ENCODE results near the gene KCNMB3. TPM values are rescaled to one million over a fixed set of nuclear protein-coding genes. Genes with fewer than 3 reads are reported as not detected.
A peak's percentile ranks its signal among the peaks of the same experiment; 100 is the strongest.

KCNMB3 gene
- total RNA-seq, 1 donor from 2014 or later, result 3.8 TPM

GRCh38 chr3:179272385-179272784 is 21.5 kb upstream of the KCNMB3 start:
- peaks cover 19% of the 10 kb centered on the region for H3K4me1 Mint-ChIP-seq (ENCODE audit: unreplicated experiment)
- no peak for TF ChIP-seq CTCF (IDR thresholded peaks at IDR 0.05; ENCODE audit: unreplicated experiment)
- no peak overlapping the region for H3K27ac Mint-ChIP-seq (ENCODE audit: unreplicated experiment)
- H3K9me3 Mint-ChIP-seq (ENCODE audit: unreplicated experiment), result no peaks in the 10 kb centered on the region
- DNase-seq (ENCODE audit: low spot score), result peak; percentile 6
- H3K36me3 Mint-ChIP-seq (ENCODE audit: low read depth, unreplicated experiment), result no peaks in the 10 kb centered on the region
- peaks cover 2% of the 10 kb centered on the region for H3K27me3 Mint-ChIP-seq (ENCODE audit: unreplicated experiment)
- H3K4me3 Mint-ChIP-seq (ENCODE audit: unreplicated experiment), result no peak overlapping the region

- DNase-seq (ENCODE audit: low spot score), result no peak
- no peak for TF ChIP-seq CTCF (IDR thresholded peaks at IDR 0.05; ENCODE audit: unreplicated experiment)
- no peaks in the 10 kb centered on the region for H3K9me3 Mint-ChIP-seq (ENCODE audit: unreplicated experiment)
- H3K27ac Mint-ChIP-seq (ENCODE audit: unreplicated experiment), result no peak overlapping the region
- H3K36me3 Mint-ChIP-seq (ENCODE audit: low read depth, unreplicated experiment), result no peaks in the 10 kb centered on the region
- H3K4me1 Mint-ChIP-seq (ENCODE audit: unreplicated experiment), result peaks cover 37% of the 10 kb centered on the region
- no peaks in the 10 kb centered on the region for H3K27me3 Mint-ChIP-seq (ENCODE audit: unreplicated experiment)
- H3K4me3 Mint-ChIP-seq (ENCODE audit: unreplicated experiment), result no peak overlapping the region
Measured at GRCh38 chr3:179269152-179269707, 18.3 kb upstream of the KCNMB3 start.

- no peaks in the 10 kb centered on the region for H3K27me3 Mint-ChIP-seq (ENCODE audit: unreplicated experiment)
- peaks cover 37% of the 10 kb centered on the region for H3K4me1 Mint-ChIP-seq (ENCODE audit: unreplicated experiment)
Measured at GRCh38 chr3:179268400-179269051, 17.6 kb upstream of the KCNMB3 start.

GRCh38 chr3:179266701-179267211 is 15.8 kb upstream of the KCNMB3 start:
- Mint-ChIP-seq H3K9me3 (ENCODE audit: unreplicated experiment) (no peaks in the 10 kb centered on the region), H3K27me3 (ENCODE audit: unreplicated experiment) (no peaks in the 10 kb centered on the region), H3K36me3 (ENCODE audit: low read depth, unreplicated experiment) (no peaks in the 10 kb centered on the region), H3K4me3 (ENCODE audit: unreplicated experiment) (peak overlapping the region; percentile 51), H3K27ac (ENCODE audit: unreplicated experiment) (peak overlapping the region; percentile 68), H3K4me1 (ENCODE audit: unreplicated experiment) (peaks cover 37% of the 10 kb centered on the region)
- no peak for TF ChIP-seq CTCF (IDR thresholded peaks at IDR 0.05; ENCODE audit: unreplicated experiment)
- peak; percentile 32 for DNase-seq (ENCODE audit: low spot score)

More at GRCh38 chr3:179268400-179269051, 17.6 kb upstream of the KCNMB3 start:
- Mint-ChIP-seq H3K9me3 (ENCODE audit: unreplicated experiment) (no peaks in the 10 kb centered on the region), H3K4me3 (ENCODE audit: unreplicated experiment) (no peak overlapping the region), H3K27ac (ENCODE audit: unreplicated experiment) (peak overlapping the region; percentile 58), H3K36me3 (ENCODE audit: low read depth, unreplicated experiment) (no peaks in the 10 kb centered on the region)
- DNase-seq (ENCODE audit: low spot score), result no peak
- no peak for TF ChIP-seq CTCF (IDR thresholded peaks at IDR 0.05; ENCODE audit: unreplicated experiment)

GRCh38 chr3:179265875-179266274 is 15.0 kb upstream of the KCNMB3 start:
- DNase-seq (ENCODE audit: low spot score), result no peak
- Mint-ChIP-seq H3K9me3 (ENCODE audit: unreplicated experiment) (no peaks in the 10 kb centered on the region), H3K4me1 (ENCODE audit: unreplicated experiment) (peaks cover 40% of the 10 kb centered on the region), H3K4me3 (ENCODE audit: unreplicated experiment) (no peak overlapping the region), H3K27me3 (ENCODE audit: unreplicated experiment) (no peaks in the 10 kb centered on the region), H3K36me3 (ENCODE audit: low read depth, unreplicated experiment) (peaks cover under 1% of the 10 kb centered on the region), H3K27ac (ENCODE audit: unreplicated experiment) (no peak overlapping the region)
- TF ChIP-seq CTCF (IDR thresholded peaks at IDR 0.05; ENCODE audit: unreplicated experiment), result no peak
